ENCODE results near the gene RAP1GDS1.
"Not testable (repeated sequence)": the region's sequence is repeated elsewhere in the genome, so short reads cannot be mapped to it uniquely, and the experiment has no call there.

RAP1GDS1 gene

DNA sequence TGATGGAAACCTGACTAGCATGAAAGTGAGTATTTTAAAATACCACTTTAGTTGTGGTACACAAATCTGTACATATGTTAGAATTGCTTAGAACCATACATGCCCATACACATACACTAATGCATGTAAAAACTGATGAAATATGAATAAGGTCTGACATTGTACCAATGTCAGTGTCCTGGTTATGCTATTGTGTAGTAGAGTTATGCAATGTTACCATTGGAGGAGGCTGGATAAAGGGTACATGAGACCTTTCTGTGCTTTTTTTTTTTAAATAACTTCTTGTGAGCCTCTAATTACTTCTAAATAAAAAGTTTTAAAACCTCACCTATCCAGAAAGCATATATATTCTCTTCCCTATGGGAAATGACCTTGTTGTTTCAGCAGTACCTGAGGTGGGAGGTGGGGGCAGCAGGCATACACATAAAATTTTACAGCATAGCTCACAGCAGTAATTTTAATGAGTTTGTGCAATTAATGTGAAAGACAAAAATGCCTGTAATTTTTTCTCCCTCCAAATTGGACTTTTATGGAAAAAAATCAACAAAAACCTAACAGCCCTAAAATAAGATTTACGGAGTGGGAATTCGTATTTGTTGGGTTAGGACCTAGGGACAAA lies 97.6 kb downstream of the RAP1GDS1 start:
- no peak for DNase-seq

DNA sequence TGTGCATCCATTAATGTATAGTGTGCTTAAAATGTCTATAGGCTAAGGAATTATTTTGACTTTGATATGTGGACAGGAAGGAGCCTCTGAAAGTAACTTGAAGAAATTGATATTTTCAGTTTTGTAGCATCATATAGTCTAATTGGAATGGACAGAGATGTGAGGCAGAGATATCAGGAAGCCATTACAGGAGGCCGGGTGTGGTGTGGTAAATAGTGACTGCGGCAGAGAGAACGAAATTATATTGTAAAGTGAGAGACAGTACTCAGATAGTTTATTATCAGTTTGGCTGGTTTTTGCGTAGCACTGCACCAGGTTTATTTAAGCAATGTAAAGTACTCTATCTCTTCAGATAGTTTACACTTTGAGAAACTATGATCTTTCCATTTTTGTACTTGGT lies 98.5 kb downstream of the RAP1GDS1 start:
- DNase-seq = no peak

DNA sequence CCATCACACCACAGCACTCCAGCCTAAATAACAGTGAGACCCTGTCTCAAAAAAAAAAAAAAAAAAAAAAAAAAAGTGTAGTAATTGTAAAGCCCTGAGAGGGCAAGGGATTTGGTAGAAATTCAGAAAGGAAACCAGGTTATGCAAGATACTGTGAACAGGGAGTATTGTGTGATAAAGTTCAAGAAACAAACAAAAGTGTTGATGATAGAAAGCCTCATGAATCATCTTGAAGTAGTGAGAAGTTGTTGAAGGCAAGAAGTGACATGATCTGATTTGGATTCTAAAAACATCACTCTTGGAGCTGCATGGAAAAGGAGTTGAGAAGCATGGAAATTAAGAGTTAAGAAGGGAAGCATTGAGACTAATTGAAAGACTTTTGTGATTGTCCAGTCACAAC lies 102.2 kb downstream of the RAP1GDS1 start:
- no peak for DNase-seq

- not testable (repeated sequence) for DNase-seq
Observed at GRCh38 chr4:98366275-98366674, 105.1 kb downstream of the RAP1GDS1 start.

DNA sequence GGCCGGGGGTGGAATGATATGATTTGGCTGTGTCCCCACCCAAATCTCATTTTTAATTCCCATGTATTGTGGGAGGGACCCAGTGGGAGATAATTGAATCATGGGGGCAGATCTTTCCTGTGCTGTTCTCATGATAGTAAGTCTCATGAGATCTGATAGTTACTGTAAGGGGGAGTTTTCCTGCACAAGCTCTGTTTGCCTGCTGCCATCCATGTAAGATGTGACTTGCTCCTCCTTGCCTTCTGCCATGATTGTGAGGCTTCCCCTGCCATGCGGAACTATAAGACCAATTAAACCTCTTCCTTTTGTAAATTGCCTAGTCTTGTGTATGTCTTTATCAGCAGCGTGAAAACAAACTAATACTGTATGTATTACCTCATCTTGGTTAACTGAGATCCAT lies 106.8 kb downstream of the RAP1GDS1 start:
- DNase-seq = not testable (repeated sequence)

DNA sequence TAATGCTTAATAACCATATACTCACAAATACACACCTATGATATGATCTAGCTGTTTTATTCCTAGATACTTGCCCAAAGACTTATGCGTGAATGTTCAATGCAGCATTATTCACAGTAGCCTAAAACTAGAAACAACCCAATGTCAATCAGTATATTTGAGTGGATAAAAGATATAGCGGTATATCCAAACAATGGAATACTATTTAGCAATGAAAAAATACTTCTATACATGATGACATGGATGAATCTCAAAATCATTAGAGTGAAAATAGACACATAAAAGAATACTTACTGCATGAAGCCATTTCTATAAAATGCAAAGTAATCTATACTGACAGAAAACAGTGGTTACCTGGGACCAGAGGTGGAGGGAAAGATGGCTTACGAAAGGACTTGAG lies 108.1 kb downstream of the RAP1GDS1 start:
- DNase-seq = no peak

GRCh38 chr4:98374643-98375042 lies 113.5 kb downstream of the RAP1GDS1 start:
- no peak for DNase-seq

DNA sequence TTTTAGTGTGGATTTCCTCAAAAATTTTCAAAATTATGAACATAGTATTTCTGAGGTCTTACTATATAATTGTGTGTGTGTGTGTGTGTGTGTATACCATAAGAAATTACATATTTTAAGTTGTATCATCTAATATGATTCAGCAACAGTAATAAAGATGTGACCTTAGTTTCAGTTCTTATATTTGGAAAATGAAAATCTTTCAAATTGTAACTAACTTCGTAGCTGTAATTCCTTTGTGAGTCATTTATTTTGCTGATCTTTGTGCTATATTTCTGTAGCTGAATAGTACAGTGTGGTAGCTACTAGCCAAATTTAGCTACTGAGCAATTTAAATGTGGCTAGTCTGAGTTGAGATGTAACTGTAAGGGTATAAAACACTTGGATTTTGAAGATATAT lies 116.4 kb downstream of the RAP1GDS1 start:
- no peak for DNase-seq

DNA sequence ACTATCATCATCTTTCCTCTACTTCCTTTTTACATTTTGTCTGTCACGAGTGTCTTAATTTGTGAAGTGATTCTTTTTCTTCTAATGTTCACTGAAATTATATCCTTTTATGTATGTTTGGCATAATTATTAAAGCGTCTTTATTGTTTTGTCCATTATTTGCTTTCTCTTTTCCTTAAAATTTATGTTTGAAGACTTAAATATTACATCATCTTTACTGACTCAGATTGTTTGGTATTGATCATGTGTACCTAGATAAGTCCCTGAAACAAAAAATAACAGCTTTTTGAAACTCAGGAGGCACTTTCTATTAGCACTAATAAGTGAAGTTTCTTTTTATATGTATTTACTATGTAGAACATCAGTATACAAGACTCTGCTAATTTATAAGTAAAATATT lies 120.1 kb downstream of the RAP1GDS1 start:
- DNase-seq = no peak

GRCh38 chr4:98383431-98384106 lies 122.4 kb downstream of the RAP1GDS1 start:
- DNase-seq = no peak

- no peak for DNase-seq
Observed at GRCh38 chr4:98385831-98386230, 124.6 kb downstream of the RAP1GDS1 start.

- DNase-seq = no peak
Observed at GRCh38 chr4:98387345-98388026, 126.3 kb downstream of the RAP1GDS1 start.

GRCh38 chr4:98394134-98394533 lies 132.9 kb downstream of the RAP1GDS1 start:
- no peak for DNase-seq

GRCh38 chr4:98399915-98400314 lies 138.7 kb downstream of the RAP1GDS1 start:
- no peak for DNase-seq

GRCh38 chr4:98406819-98407218 lies 145.6 kb downstream of the RAP1GDS1 start:
- no peak for DNase-seq

DNA sequence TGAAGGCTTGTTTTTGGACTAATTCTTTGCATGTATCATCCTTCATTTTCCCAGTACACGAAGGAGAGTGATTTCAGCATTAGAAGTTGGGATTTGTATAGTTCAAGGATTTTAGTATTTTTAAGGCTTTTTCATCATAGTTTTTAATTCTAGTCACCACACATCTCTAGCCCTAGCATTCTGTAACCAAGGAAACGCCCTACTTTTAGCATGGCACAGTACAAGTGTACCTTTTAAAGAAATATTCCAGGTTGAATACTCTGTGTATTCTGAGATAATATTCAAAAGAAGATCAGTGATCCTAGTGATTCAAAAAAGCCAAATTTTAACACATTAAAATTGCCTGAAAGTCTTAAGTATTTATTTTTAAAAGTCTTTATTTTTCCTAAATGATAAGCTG lies 150.5 kb downstream of the RAP1GDS1 start:
- no peak for DNase-seq

GRCh38 chr4:98416844-98417243 lies 155.7 kb downstream of the RAP1GDS1 start:
- no peak for DNase-seq

- not testable (repeated sequence) for DNase-seq
Observed at GRCh38 chr4:98420151-98420550, 159.0 kb downstream of the RAP1GDS1 start.

DNA sequence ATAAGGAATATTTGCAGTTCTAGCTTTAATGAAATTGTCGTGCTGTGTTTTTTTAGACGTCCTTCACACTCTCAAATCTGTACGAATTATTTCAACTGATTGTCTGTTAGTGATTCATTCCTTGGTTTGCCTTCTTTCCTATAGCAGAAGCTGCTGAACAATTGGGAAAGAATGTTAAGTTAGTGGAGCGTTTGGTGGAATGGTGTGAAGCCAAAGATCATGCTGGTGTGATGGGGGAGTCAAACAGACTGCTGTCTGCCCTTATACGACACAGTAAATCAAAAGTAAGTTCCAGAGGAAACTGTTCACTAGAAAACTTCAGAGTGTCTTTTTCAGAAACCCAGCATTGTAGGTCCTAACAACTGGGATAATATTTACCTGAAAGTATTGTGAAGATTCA lies 159.9 kb downstream of the RAP1GDS1 start:
- DNase-seq = no peak

GRCh38 chr4:98423009-98423408 lies 161.8 kb downstream of the RAP1GDS1 start:
- no peak for DNase-seq

- DNase-seq = no peak
Observed at GRCh38 chr4:98430708-98431403, 169.7 kb downstream of the RAP1GDS1 start.

DNA sequence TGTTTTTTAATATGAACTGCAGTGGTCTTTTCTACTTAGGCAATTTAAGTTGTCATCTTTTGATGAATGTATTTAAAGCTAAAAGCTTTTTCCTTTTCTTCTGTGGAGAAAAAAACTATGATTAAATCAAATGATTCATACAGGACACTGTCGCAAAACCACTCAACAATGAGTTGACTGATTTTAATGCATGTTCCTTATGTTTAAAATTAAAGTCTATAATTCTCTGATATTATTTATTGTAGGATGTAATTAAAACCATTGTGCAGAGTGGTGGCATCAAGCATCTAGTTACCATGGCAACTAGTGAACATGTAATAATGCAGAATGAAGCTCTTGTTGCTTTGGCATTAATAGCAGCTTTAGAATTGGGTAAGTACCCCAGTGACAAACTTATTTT lies 172.5 kb downstream of the RAP1GDS1 start:
- no peak for DNase-seq

DNA sequence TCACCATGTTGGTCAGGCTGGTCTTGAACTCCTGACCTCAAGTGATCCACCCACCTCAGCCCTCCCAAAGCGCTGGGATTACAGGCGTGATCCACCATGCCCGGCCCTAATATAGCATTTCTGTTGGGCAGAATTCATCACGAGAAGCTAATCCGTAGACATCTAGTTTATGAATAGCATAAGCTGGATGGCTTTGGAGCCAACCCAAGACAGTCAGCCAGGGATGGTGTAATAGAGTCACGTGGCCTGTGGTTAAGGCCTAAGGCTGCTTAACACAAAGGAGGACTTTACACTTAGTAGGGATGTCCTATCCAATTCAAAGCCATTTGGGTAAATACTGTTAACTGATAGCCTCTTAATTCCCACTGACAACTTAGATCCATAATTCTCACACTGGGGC lies 173.6 kb downstream of the RAP1GDS1 start:
- no peak for DNase-seq

DNA sequence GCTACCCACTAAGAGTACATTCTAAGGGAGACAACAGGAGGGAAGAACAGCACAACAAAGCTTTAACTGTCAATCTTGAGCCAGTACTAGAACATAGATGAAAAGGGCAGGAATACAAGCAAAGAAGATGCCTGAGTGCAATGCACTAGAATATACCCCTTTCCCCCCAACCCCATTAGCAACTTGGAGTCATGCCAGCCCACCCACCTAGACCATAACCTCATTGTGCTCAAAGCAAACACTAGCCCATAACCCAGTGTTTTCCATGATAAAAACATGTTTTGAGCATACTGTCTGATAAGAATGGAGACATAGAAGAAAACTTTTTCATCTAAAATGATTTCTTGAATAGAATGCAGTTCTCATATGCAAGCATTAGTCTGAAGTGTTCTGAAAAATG lies 183.2 kb downstream of the RAP1GDS1 start:
- DNase-seq = no peak

Data from CD4-positive, alpha-beta T cell treated with Interleukin-4 for 1 hour (primary cell).